NT2/D1 (cell line): Measurements from ENCODE around the gene SNRNP200.
A peak's percentile ranks its signal among the peaks of the same experiment; 100 is the strongest.

Experiments used
- DNase-seq: peaks from one replicate; pipeline ENCODE4 v3.0.0-alpha.2; 2011; ENCODE audit warnings: low read depth, low spot score
- H3K27me3 ChIP-seq: 2 replicates; pipeline ENCODE4 v1.6.0; 2011; ENCODE audit warnings: mild to moderate bottlenecking; ENCODE audit not compliant: insufficient read length, insufficient read depth
- H3K36me3 ChIP-seq: 2 replicates; pipeline ENCODE4 v1.6.1; 2011; ENCODE audit warnings: mild to moderate bottlenecking, low read length, mixed read lengths; ENCODE audit not compliant: insufficient read depth, insufficient read length
- H3K4me1 ChIP-seq: 2 replicates; pipeline ENCODE4 v1.5.1; 2011; ENCODE audit not compliant: insufficient read depth, insufficient read length
- H3K4me3 ChIP-seq: 2 replicates; pipeline ENCODE4 v1.5.1; 2011; ENCODE audit warnings: low read depth; ENCODE audit not compliant: insufficient read length
- H3K9ac ChIP-seq: 2 replicates; pipeline ENCODE4 v1.6.0; 2011; ENCODE audit warnings: low read depth; ENCODE audit not compliant: insufficient read length
- H3K9me3 ChIP-seq: 2 replicates; pipeline ENCODE4 v1.5.1; 2011; ENCODE audit warnings: mild to moderate bottlenecking, low read length; ENCODE audit not compliant: insufficient read depth
- SUZ12 ChIP-seq: IDR thresholded peaks from 2 replicates; pipeline ENCODE4 v1.6.1; 2011; ENCODE audit not compliant: insufficient read length, insufficient read depth; ENCODE audit errors: extremely low read depth
- YY1 ChIP-seq: IDR thresholded peaks from 2 replicates; pipeline ENCODE4 v1.6.1; 2011; ENCODE audit not compliant: insufficient read length, insufficient read depth
- ZNF274 ChIP-seq: IDR thresholded peaks from 2 replicates; pipeline ENCODE4 v1.6.1; 2011; ENCODE audit warnings: mild to moderate bottlenecking, low read depth, low read length

SNRNP200 gene

DNA sequence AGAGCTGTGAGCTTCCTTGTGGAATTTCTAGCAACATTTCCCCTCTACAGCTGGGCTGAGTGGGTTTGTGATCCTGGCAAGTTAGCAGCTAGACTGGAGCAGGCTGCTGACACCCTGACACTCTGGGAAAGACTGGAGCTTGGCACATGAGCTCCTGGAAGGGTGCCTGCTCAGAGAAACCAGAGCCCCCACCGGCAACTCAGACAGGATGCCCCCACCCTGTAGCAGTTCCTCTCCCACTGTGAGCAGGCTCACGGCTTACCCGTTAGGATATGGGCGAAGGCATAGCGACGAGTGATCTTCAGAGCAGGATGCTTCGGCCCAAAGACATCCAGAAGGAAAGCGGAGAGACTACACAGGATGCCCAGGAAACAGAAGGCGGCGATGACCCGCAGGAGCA is 50.8 kb downstream of the SNRNP200 start:
- Histone ChIP-seq H3K9ac (no peak overlapping the region), H3K4me1 (peaks cover 13% of the 10 kb centered on the region), H3K4me3 (no peak overlapping the region), H3K27me3 (no peaks in the 10 kb centered on the region), H3K9me3 (no peaks in the 10 kb centered on the region), H3K36me3 (peaks cover 62% of the 10 kb centered on the region)
- no peak for TF ChIP-seq ZNF274
- no peak for TF ChIP-seq SUZ12
- no peak for TF ChIP-seq YY1
- no peak for DNase-seq

DNA sequence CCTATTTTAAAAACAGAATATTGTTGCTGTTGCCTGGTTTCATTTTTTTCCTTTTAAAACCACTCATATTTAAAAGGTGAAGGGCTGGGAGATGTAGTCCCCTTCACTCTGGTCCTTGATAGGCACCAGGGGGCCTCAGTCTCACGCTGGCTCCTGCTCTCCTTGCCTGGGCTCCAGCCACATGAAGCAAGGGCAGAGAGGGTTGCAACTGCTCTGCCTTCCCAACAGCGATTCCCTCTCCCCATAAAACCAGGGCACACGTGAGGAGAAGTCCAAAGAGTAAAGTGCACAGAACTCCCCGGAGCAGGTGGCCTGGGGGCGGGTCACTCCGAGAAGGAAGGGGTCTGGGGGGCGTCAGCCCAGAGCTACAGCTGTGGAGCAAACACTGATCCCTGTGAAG is 52.3 kb downstream of the SNRNP200 start:
- Histone ChIP-seq H3K9ac (no peak overlapping the region), H3K4me1 (peaks cover 8% of the 10 kb centered on the region), H3K9me3 (no peaks in the 10 kb centered on the region), H3K27me3 (no peaks in the 10 kb centered on the region), H3K36me3 (peaks cover 51% of the 10 kb centered on the region), H3K4me3 (no peak overlapping the region)
- no peak for DNase-seq
- TF ChIP-seq YY1 (no peak), ZNF274 (no peak), SUZ12 (no peak)

DNA sequence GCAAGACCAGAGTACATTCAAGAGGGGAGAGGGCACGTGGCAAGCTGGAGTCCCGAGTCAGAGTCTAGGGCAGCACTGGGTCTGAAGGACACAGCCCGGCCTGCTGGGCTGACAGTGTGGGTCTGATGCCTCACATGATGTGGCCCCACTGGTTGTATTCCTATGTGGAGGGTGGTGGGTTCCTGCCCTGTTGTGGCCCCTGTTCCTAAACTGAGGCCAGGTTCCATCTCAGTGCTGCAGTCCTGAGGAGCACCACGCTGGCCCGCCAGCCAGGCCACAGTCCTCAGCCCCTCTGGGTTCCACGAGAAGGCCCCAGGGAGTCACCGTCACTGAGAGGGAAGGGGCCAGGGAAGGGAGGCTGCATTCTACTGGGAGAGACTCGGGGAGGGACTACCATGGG is 52.8 kb downstream of the SNRNP200 start:
- Histone ChIP-seq H3K9me3 (no peaks in the 10 kb centered on the region), H3K4me1 (peaks cover 8% of the 10 kb centered on the region), H3K36me3 (peaks cover 49% of the 10 kb centered on the region), H3K9ac (no peak overlapping the region), H3K27me3 (no peaks in the 10 kb centered on the region), H3K4me3 (no peak overlapping the region)
- DNase-seq, result no peak
- no peak for TF ChIP-seq ZNF274
- TF ChIP-seq YY1, result no peak
- TF ChIP-seq SUZ12, result no peak

DNA sequence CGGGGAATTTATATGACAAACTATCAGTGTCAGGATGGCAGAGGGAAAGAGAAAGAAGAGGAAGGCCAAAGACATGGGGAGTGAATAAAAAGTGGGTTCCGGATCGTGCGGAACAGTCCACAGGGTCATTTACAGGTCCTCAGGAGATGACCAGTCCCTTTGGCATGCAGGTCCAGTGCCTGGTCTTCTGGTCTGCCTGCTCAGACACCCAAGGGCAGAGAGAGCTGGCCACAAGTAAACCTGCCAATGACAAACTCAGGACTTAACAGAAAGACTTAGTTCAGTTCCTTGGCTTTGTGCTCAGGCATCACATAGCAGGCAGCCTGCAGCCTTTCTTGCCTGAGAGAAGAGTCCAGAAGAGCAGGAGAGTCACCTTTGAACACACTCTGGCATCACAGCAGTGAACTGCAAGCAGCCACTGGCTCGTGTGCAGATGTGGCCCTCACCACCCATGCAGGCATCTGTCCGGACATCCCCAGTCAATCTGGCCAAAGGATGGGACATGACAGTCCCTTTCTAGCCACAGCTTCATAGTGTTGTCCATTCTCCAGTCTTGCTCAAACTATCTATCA is 53.5 kb downstream of the SNRNP200 start:
- peak; percentile 28 for DNase-seq
- Histone ChIP-seq H3K27me3 (no peaks in the 10 kb centered on the region), H3K9me3 (no peaks in the 10 kb centered on the region), H3K9ac (no peak overlapping the region), H3K4me3 (peak overlapping the region; percentile 6), H3K36me3 (peaks cover 49% of the 10 kb centered on the region), H3K4me1 (peaks cover 8% of the 10 kb centered on the region)
- TF ChIP-seq SUZ12 (no peak), ZNF274 (no peak), YY1 (no peak)

DNA sequence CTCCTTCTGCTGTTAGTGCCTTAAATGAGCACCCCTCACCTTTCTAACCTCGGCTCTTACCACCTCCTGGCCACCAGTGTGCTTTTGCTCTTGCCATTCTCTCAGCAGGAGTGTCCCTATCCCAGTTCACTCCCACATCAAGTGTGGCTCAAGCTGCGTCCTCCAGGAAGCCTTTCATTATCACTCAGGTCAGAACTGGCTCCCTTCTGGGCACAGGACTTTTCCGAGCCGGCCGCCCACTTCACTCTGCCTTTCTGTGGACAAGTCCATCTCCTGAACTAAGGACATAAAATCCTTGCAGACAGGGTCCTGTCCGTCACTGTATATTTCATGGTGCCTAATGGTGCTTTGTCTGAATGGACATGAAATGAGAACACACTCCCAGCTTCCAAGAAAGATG is 55.2 kb downstream of the SNRNP200 start:
- Histone ChIP-seq H3K4me1 (peaks cover 8% of the 10 kb centered on the region), H3K27me3 (no peaks in the 10 kb centered on the region), H3K9me3 (no peaks in the 10 kb centered on the region), H3K9ac (no peak overlapping the region), H3K36me3 (peaks cover 43% of the 10 kb centered on the region), H3K4me3 (no peak overlapping the region)
- no peak for TF ChIP-seq YY1
- no peak for TF ChIP-seq SUZ12
- TF ChIP-seq ZNF274, result no peak
- no peak for DNase-seq

DNA sequence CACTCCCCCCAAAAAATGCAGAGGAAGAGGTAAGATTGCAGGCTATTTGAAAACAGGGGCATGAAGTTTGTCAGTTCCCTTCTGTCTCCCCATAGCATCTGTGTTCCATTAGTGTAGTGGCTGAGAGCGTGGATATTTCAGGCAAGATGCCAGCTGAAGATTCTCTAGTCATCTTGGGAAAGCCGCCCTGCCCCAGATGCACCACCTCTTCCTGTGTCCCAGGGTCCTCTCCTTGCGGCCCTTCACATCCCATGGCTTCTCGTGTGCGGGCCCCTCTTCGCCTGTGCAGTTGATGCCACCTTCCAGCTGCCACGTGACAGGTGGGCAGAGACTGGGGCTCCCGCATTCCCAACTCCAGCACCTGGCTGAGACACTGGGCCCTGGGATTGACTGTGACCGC is 55.7 kb downstream of the SNRNP200 start:
- no peak overlapping the region for H3K9ac ChIP-seq
- no peak for TF ChIP-seq ZNF274
- TF ChIP-seq SUZ12, result no peak
- TF ChIP-seq YY1, result no peak

DNA sequence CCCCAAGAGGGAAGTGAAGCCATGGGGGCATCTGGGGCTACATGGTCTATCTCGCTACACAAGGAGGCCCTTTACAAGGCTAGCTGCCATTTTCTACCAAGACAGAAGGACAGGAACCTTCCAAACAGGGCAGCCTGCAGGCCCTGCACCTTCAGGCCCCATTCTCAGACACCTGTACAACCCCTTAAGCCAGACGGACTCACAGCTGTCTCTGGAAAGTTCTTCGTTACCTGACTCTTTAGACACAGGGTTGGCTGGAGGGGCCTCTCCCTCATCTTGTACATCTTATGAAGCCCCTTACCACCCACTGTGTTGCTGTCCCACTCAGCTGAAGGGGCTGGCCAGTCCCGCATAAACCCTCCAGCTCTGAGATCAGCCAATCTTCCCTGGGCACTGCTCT is 56.7 kb downstream of the SNRNP200 start:
- Histone ChIP-seq H3K4me3 (no peak overlapping the region), H3K27me3 (no peaks in the 10 kb centered on the region), H3K9ac (no peak overlapping the region), H3K36me3 (peaks cover 27% of the 10 kb centered on the region), H3K9me3 (no peaks in the 10 kb centered on the region), H3K4me1 (peaks cover 8% of the 10 kb centered on the region)
- TF ChIP-seq ZNF274 (no peak), YY1 (no peak), SUZ12 (no peak)
- DNase-seq, result no peak

More for the DNA sequence above, 55.7 kb downstream of the SNRNP200 start:
- Histone ChIP-seq H3K27me3 (no peaks in the 10 kb centered on the region), H3K4me1 (peaks cover 8% of the 10 kb centered on the region), H3K36me3 (peaks cover 37% of the 10 kb centered on the region), H3K4me3 (no peak overlapping the region), H3K9me3 (no peaks in the 10 kb centered on the region)
- no peak for DNase-seq
